HEK293 (cell line): ENCODE data around the gene TMC5.

Experiments
- CTCF ChIA-PET: fragments of 350-600 bp; formaldehyde crosslinking; extraction: SDS; loops from one replicate; lab custom pipeline; 2021; ENCODE audit warnings: antibody characterized with exemption; lab: Yijun Ruan, JAX
- POLR2A ChIA-PET: fragments of 300-600 bp; formaldehyde crosslinking; extraction: SDS; loops from one replicate; lab custom pipeline; 2020; ENCODE audit warnings: antibody characterized with exemption, inconsistent platforms; lab: Yijun Ruan, JAX
- H3K27ac ChIP-seq: fragments of 200-500 bp; sonication (Bioruptor generic); 2 replicates; pipeline ENCODE4 v1.5.1; 2014; ENCODE audit warnings: low read depth, low read length, control low read depth, inconsistent platforms; ENCODE audit errors: extremely low read depth
- H3K36me3 ChIP-seq, 2 experiments: fragments of 200-500 bp in 1 of 2; sonication (Bioruptor generic) in 1 of 2; 1 replicate in 1 of 2; 2 replicates in 1 of 2; pipeline ENCODE4 v1.5.1; 2014 to 2017; ENCODE audit warnings: inconsistent platforms in 2 of 2, low read length in 2 of 2; ENCODE audit not compliant: control insufficient read depth in 2 of 2, insufficient read depth in 1 of 2
- H3K4me1 ChIP-seq: fragments of 200-500 bp; sonication (Bioruptor generic); 2 replicates; pipeline ENCODE4 v1.5.1; 2014; ENCODE audit warnings: mild to moderate bottlenecking, low read length, inconsistent platforms; ENCODE audit not compliant: control insufficient read depth, insufficient read depth
- H3K4me3 ChIP-seq: 2 replicates; pipeline ENCODE4 v1.5.1; 2011; ENCODE audit warnings: low read depth, mild to moderate bottlenecking, control low read depth, low read length, moderate library complexity
- H3K9me3 ChIP-seq: fragments of 200-500 bp; sonication (Bioruptor generic); 2 replicates; pipeline ENCODE4 v1.5.1; 2014; ENCODE audit warnings: low read depth, low read length, inconsistent platforms; ENCODE audit not compliant: control insufficient read depth, insufficient read depth
- MZF1 ChIP-seq: fragments of 450-650 bp; formaldehyde crosslinking; IDR thresholded peaks from 2 replicates; pipeline ENCODE4 v1.5.1; 2017; ENCODE audit warnings: missing biosample characterization, missing genetic modification characterization, borderline replicate concordance
- ZNF16 ChIP-seq: fragments of 450-650 bp; formaldehyde crosslinking; IDR thresholded peaks from 2 replicates; pipeline ENCODE4 v1.5.1; 2016; ENCODE audit warnings: low read depth, missing biosample characterization, missing genetic modification characterization
- ZNF19 ChIP-seq: fragments of 450-650 bp; formaldehyde crosslinking; IDR thresholded peaks from 2 replicates; pipeline ENCODE4; 2016; ENCODE audit warnings: missing biosample characterization, missing genetic modification characterization, low read depth
- ZNF221 ChIP-seq: fragments of 450-650 bp; formaldehyde crosslinking; IDR thresholded peaks from 2 replicates; pipeline ENCODE4 v1.5.1; 2017; ENCODE audit warnings: missing biosample characterization, missing genetic modification characterization, borderline replicate concordance
- ZNF354C ChIP-seq: fragments of 450-650 bp; formaldehyde crosslinking; IDR thresholded peaks from 2 replicates; pipeline ENCODE4 v1.5.1; 2016; ENCODE audit warnings: missing biosample characterization, missing genetic modification characterization, low read depth, borderline replicate concordance
- ZNF391 ChIP-seq: fragments of 450-650 bp; formaldehyde crosslinking; IDR thresholded peaks from 2 replicates; pipeline ENCODE4 v1.5.1; 2016; ENCODE audit warnings: low read depth, missing biosample characterization, missing genetic modification characterization, borderline replicate concordance
- ZNF423 ChIP-seq: fragments of 450-650 bp; formaldehyde crosslinking; IDR thresholded peaks from 2 replicates; pipeline ENCODE4 v1.5.1; 2016; ENCODE audit warnings: missing biosample characterization, missing genetic modification characterization
- ZNF544 ChIP-seq: fragments of 450-650 bp; formaldehyde crosslinking; IDR thresholded peaks from 2 replicates; pipeline ENCODE4 v1.5.0; 2017; ENCODE audit warnings: missing biosample characterization, missing genetic modification characterization
- ZNF560 ChIP-seq: fragments of 450-650 bp; formaldehyde crosslinking; IDR thresholded peaks from 2 replicates; pipeline ENCODE4 v1.5.1; 2017; ENCODE audit warnings: missing biosample characterization, missing genetic modification characterization, borderline replicate concordance
- ZNF561 ChIP-seq: fragments of 450-650 bp; IDR thresholded peaks from 2 replicates; pipeline ENCODE4 v1.5.1; 2018; ENCODE audit warnings: missing biosample characterization, missing genetic modification characterization, borderline replicate concordance
- ZNF670 ChIP-seq: fragments of 450-650 bp; formaldehyde crosslinking; IDR thresholded peaks from 2 replicates; pipeline ENCODE4 v1.5.1; 2016; ENCODE audit warnings: missing biosample characterization, missing genetic modification characterization, low read depth
- TF ChIP-seq, protein P1 (sequence below): fragments of 450-650 bp; IDR thresholded peaks from 2 replicates; pipeline ENCODE4 v1.5.1; 2018; ENCODE audit warnings: missing biosample characterization, mild to moderate bottlenecking, missing genetic modification characterization
- TF ChIP-seq, protein P2 (sequence below): fragments of 450-650 bp; formaldehyde crosslinking; IDR thresholded peaks from 2 replicates; pipeline ENCODE4 v1.5.1; 2016; ENCODE audit warnings: missing biosample characterization, missing genetic modification characterization, borderline replicate concordance
- TF ChIP-seq, protein P3 (sequence below): fragments of 450-650 bp; formaldehyde crosslinking; IDR thresholded peaks from 2 replicates; pipeline ENCODE4 v1.5.1; 2016; ENCODE audit warnings: missing biosample characterization, missing genetic modification characterization, low read depth
- TF ChIP-seq, protein P4 (sequence below): fragments of 450-650 bp; formaldehyde crosslinking; IDR thresholded peaks from 2 replicates; pipeline ENCODE4 v1.5.1; 2016; ENCODE audit warnings: missing biosample characterization, missing genetic modification characterization
- TF ChIP-seq, protein P5 (sequence below): fragments of 450-650 bp; formaldehyde crosslinking; IDR thresholded peaks from 2 replicates; pipeline ENCODE4 v1.5.1; 2017; ENCODE audit warnings: missing biosample characterization, mild to moderate bottlenecking, missing genetic modification characterization, moderate library complexity
- TF ChIP-seq, protein P6 (sequence below): fragments of 450-650 bp; formaldehyde crosslinking; IDR thresholded peaks from 2 replicates; pipeline ENCODE4 v1.5.1; 2016; ENCODE audit warnings: missing biosample characterization, missing genetic modification characterization
- TF ChIP-seq, protein P7 (sequence below): fragments of 450-650 bp; formaldehyde crosslinking; IDR thresholded peaks from 2 replicates; pipeline ENCODE4; 2016; ENCODE audit warnings: missing biosample characterization, missing genetic modification characterization
- TF ChIP-seq, protein P8 (sequence below): fragments of 450-650 bp; formaldehyde crosslinking; IDR thresholded peaks from 2 replicates; pipeline ENCODE4 v1.5.1; 2016; ENCODE audit warnings: missing biosample characterization, missing genetic modification characterization, low read depth

The TMC5 gene

DNA sequence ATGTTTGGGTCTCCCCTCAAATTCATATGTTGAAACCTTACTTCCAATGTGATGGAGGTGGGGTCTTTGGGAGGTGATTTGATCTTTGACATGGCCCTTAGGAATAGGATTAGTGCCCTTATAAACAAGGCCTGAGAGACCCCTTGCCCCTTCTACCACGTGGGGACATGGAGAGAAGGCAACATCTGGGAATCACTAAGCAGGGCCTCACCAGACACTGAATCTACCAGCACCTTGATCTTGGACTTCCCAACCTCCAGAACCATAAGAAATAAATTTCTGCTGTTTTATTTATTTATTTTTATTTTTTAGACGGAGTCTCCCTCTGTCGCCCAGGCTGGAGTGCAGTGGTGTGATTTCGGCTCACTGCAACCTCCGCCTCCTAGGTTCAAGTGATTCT is 64.1 kb downstream of the TMC5 start (continued):
- no peak for TF ChIP-seq ZNF561 (tag by site-specific recombination)

DNA sequence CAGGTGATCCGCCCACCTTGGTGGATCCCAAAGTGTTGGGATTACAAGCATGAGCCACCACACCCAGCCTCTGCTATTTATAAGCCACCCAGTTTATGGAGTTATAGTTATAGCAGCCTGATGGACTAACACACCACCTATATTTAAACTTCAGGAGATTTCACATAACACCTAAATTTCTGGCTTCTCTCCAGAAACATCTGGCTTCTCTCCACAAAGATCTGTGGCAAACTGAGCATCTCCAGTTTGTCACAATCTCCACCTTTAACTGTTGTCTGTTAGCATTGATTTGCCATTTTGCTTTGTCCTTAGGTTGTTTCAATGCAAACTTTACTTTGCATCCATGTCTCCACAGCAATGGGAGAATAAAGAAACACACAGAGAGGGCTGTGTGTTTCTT is 64.6 kb downstream of the TMC5 start:
- no peaks in the 10 kb centered on the region for H3K9me3 ChIP-seq
- H3K4me1 ChIP-seq, result no peaks in the 10 kb centered on the region
- CTCF ChIA-PET, result no interaction called here
- POLR2A ChIA-PET, result no interaction called here
- H3K36me3 ChIP-seq, result no peaks in the 10 kb centered on the region
- H3K4me3 ChIP-seq, result no peak overlapping the region
- H3K27ac ChIP-seq, result no peak overlapping the region
- no peak for TF ChIP-seq ZNF19 (tag by site-specific recombination)
- TF ChIP-seq, protein P1, sequence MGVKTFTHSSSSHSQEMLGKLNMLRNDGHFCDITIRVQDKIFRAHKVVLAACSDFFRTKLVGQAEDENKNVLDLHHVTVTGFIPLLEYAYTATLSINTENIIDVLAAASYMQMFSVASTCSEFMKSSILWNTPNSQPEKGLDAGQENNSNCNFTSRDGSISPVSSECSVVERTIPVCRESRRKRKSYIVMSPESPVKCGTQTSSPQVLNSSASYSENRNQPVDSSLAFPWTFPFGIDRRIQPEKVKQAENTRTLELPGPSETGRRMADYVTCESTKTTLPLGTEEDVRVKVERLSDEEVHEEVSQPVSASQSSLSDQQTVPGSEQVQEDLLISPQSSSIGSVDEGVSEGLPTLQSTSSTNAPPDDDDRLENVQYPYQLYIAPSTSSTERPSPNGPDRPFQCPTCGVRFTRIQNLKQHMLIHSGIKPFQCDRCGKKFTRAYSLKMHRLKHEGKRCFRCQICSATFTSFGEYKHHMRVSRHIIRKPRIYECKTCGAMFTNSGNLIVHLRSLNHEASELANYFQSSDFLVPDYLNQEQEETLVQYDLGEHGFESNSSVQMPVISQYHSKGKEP (tag by site-specific recombination), result no peak
- TF ChIP-seq ZNF544 (tag by site-specific recombination), result no peak
- TF ChIP-seq, protein P2, sequence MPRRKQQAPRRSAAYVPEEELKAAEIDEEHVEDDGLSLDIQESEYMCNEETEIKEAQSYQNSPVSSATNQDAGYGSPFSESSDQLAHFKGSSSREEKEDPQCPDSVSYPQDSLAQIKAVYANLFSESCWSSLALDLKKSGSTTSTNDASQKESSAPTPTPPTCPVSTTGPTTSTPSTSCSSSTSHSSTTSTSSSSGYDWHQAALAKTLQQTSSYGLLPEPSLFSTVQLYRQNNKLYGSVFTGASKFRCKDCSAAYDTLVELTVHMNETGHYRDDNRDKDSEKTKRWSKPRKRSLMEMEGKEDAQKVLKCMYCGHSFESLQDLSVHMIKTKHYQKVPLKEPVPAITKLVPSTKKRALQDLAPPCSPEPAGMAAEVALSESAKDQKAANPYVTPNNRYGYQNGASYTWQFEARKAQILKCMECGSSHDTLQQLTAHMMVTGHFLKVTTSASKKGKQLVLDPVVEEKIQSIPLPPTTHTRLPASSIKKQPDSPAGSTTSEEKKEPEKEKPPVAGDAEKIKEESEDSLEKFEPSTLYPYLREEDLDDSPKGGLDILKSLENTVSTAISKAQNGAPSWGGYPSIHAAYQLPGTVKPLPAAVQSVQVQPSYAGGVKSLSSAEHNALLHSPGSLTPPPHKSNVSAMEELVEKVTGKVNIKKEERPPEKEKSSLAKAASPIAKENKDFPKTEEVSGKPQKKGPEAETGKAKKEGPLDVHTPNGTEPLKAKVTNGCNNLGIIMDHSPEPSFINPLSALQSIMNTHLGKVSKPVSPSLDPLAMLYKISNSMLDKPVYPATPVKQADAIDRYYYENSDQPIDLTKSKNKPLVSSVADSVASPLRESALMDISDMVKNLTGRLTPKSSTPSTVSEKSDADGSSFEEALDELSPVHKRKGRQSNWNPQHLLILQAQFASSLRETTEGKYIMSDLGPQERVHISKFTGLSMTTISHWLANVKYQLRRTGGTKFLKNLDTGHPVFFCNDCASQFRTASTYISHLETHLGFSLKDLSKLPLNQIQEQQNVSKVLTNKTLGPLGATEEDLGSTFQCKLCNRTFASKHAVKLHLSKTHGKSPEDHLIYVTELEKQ (tag by site-specific recombination), result no peak
- no peak for TF ChIP-seq ZNF423
- no peak for TF ChIP-seq ZNF354C (tag by site-specific recombination)
- TF ChIP-seq ZNF221 (tag by site-specific recombination), result no peak
- TF ChIP-seq, protein P3, sequence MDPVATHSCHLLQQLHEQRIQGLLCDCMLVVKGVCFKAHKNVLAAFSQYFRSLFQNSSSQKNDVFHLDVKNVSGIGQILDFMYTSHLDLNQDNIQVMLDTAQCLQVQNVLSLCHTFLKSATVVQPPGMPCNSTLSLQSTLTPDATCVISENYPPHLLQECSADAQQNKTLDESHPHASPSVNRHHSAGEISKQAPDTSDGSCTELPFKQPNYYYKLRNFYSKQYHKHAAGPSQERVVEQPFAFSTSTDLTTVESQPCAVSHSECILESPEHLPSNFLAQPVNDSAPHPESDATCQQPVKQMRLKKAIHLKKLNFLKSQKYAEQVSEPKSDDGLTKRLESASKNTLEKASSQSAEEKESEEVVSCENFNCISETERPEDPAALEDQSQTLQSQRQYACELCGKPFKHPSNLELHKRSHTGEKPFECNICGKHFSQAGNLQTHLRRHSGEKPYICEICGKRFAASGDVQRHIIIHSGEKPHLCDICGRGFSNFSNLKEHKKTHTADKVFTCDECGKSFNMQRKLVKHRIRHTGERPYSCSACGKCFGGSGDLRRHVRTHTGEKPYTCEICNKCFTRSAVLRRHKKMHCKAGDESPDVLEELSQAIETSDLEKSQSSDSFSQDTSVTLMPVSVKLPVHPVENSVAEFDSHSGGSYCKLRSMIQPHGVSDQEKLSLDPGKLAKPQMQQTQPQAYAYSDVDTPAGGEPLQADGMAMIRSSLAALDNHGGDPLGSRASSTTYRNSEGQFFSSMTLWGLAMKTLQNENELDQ, result no peak
- TF ChIP-seq, protein P4, sequence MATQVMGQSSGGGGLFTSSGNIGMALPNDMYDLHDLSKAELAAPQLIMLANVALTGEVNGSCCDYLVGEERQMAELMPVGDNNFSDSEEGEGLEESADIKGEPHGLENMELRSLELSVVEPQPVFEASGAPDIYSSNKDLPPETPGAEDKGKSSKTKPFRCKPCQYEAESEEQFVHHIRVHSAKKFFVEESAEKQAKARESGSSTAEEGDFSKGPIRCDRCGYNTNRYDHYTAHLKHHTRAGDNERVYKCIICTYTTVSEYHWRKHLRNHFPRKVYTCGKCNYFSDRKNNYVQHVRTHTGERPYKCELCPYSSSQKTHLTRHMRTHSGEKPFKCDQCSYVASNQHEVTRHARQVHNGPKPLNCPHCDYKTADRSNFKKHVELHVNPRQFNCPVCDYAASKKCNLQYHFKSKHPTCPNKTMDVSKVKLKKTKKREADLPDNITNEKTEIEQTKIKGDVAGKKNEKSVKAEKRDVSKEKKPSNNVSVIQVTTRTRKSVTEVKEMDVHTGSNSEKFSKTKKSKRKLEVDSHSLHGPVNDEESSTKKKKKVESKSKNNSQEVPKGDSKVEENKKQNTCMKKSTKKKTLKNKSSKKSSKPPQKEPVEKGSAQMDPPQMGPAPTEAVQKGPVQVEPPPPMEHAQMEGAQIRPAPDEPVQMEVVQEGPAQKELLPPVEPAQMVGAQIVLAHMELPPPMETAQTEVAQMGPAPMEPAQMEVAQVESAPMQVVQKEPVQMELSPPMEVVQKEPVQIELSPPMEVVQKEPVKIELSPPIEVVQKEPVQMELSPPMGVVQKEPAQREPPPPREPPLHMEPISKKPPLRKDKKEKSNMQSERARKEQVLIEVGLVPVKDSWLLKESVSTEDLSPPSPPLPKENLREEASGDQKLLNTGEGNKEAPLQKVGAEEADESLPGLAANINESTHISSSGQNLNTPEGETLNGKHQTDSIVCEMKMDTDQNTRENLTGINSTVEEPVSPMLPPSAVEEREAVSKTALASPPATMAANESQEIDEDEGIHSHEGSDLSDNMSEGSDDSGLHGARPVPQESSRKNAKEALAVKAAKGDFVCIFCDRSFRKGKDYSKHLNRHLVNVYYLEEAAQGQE (tag by site-specific recombination), result no peak
- TF ChIP-seq, protein P5, sequence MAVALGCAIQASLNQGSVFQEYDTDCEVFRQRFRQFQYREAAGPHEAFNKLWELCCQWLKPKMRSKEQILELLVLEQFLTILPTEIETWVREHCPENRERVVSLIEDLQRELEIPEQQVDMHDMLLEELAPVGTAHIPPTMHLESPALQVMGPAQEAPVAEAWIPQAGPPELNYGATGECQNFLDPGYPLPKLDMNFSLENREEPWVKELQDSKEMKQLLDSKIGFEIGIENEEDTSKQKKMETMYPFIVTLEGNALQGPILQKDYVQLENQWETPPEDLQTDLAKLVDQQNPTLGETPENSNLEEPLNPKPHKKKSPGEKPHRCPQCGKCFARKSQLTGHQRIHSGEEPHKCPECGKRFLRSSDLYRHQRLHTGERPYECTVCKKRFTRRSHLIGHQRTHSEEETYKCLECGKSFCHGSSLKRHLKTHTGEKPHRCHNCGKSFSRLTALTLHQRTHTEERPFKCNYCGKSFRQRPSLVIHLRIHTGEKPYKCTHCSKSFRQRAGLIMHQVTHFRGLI (tag by site-specific recombination), result no peak
- TF ChIP-seq ZNF670 (tag by site-specific recombination), result no peak
- no peak for TF ChIP-seq ZNF391 (tag by site-specific recombination)
- TF ChIP-seq MZF1, result no peak
- TF ChIP-seq, protein P6, sequence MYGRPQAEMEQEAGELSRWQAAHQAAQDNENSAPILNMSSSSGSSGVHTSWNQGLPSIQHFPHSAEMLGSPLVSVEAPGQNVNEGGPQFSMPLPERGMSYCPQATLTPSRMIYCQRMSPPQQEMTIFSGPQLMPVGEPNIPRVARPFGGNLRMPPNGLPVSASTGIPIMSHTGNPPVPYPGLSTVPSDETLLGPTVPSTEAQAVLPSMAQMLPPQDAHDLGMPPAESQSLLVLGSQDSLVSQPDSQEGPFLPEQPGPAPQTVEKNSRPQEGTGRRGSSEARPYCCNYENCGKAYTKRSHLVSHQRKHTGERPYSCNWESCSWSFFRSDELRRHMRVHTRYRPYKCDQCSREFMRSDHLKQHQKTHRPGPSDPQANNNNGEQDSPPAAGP (tag by site-specific recombination), result no peak
- no peak for TF ChIP-seq ZNF560 (tag by site-specific recombination)
- TF ChIP-seq, protein P7, sequence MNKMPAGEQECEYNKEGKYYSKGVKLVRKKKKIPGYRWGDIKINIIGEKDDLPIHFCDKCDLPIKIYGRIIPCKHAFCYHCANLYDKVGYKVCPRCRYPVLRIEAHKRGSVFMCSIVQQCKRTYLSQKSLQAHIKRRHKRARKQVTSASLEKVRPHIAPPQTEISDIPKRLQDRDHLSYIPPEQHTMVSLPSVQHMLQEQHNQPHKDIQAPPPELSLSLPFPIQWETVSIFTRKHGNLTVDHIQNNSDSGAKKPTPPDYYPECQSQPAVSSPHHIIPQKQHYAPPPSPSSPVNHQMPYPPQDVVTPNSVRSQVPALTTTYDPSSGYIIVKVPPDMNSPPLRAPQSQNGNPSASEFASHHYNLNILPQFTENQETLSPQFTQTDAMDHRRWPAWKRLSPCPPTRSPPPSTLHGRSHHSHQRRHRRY, result no peak
- TF ChIP-seq ZNF16 (tag by site-specific recombination), result no peak
- TF ChIP-seq, protein P8, sequence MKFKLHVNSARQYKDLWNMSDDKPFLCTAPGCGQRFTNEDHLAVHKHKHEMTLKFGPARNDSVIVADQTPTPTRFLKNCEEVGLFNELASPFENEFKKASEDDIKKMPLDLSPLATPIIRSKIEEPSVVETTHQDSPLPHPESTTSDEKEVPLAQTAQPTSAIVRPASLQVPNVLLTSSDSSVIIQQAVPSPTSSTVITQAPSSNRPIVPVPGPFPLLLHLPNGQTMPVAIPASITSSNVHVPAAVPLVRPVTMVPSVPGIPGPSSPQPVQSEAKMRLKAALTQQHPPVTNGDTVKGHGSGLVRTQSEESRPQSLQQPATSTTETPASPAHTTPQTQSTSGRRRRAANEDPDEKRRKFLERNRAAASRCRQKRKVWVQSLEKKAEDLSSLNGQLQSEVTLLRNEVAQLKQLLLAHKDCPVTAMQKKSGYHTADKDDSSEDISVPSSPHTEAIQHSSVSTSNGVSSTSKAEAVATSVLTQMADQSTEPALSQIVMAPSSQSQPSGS, result no peak
